HepG2 (cell line): ENCODE results near the gene CERS5. TPM values are rescaled to one million over a fixed set of nuclear protein-coding genes. Genes with fewer than 3 reads are reported as not detected.

Experiments
- FLYWCH1 ChIP-seq: sonication (generic); formaldehyde crosslinking; IDR thresholded peaks from 2 replicates; pipeline ENCODE4 v1.8.1; 2023; ENCODE audit warnings: mild to moderate bottlenecking, missing genetic modification reagents
- KLF15 ChIP-seq: sonication (generic); formaldehyde crosslinking; IDR thresholded peaks from 2 replicates; pipeline ENCODE4 v1.8.1; 2023; ENCODE audit warnings: borderline replicate concordance, mild to moderate bottlenecking, inconsistent platforms, missing genetic modification reagents, mixed read lengths
- LCORL ChIP-seq, 2 experiments: fragments of 450-650 bp in 1 of 2; sonication (generic) in 1 of 2; formaldehyde crosslinking in 1 of 2; IDR thresholded peaks; 2 replicates each; pipeline versions ENCODE4 v1.5.0 to v1.6.1; 2017 to 2020; ENCODE audit warnings: antibody characterized with exemption in 1 of 2, missing genetic modification reagents in 1 of 2
- MYC ChIP-seq: sonication (generic); formaldehyde crosslinking; IDR thresholded peaks from 2 replicates; pipeline ENCODE4 v1.9.0; 2021; ENCODE audit warnings: missing genetic modification reagents, borderline replicate concordance
- SCMH1 ChIP-seq: sonication (generic); formaldehyde crosslinking; IDR thresholded peaks from 2 replicates; pipeline ENCODE4 v1.9.0; 2021; ENCODE audit warnings: missing genetic modification reagents, mild to moderate bottlenecking, borderline replicate concordance
- SETDB1 ChIP-seq: sonication (generic); formaldehyde crosslinking; IDR thresholded peaks from 2 replicates; pipeline ENCODE4 v1.5.1; 2020; ENCODE audit warnings: missing genetic modification reagents, mild to moderate bottlenecking, borderline replicate concordance
- SRSF1 ChIP-seq: fragments of 200-400 bp; formaldehyde crosslinking; optimal IDR thresholded peaks from 2 replicates; pipeline ENCODE3; 2017; ENCODE audit warnings: mild to moderate bottlenecking, low read depth, low read length, moderate library complexity
- SRY ChIP-seq: sonication (generic); formaldehyde crosslinking; IDR thresholded peaks from 2 replicates; pipeline ENCODE4 v1.8.0; 2022; ENCODE audit warnings: mild to moderate bottlenecking, missing genetic modification reagents
- ZNF446 ChIP-seq: sonication (generic); formaldehyde crosslinking; IDR thresholded peaks from 2 replicates; pipeline ENCODE4 v1.5.0; 2020; ENCODE audit warnings: mild to moderate bottlenecking, missing genetic modification reagents
- ZNF619 ChIP-seq: sonication (generic); formaldehyde crosslinking; IDR thresholded peaks from 2 replicates; pipeline ENCODE4 v1.4.0; 2020; ENCODE audit warnings: mild to moderate bottlenecking, missing genetic modification reagents
- ZNF850 ChIP-seq: sonication (generic); formaldehyde crosslinking; conservative IDR thresholded peaks from 2 replicates; pipeline ENCODE4 v1.9.0; 2021; ENCODE audit warnings: mild to moderate bottlenecking, missing genetic modification reagents
- polyA plus RNA-seq, 8 experiments: library from polyadenylated mRNA; depleted of rRNA in 3 of 8; stranded (reverse) in 7 of 8; unstranded in 1 of 8; fragments of >200 nt; fragmentation: Illumina TruSeq in 4 of 8; extraction: Trizol in 4 of 8; gene quantifications; 2 replicates each; pipeline versions ENCODE4 v1.2.1 to v1.2.3, GENCODE V29; 2011 to 2016; ENCODE audit warnings: low read depth in 4 of 8, missing spikeins in 1 of 8, mixed read lengths in 1 of 8; ENCODE audit not compliant: insufficient read depth in 1 of 8
- total RNA-seq, 5 experiments: library from RNA; depleted of rRNA; stranded (reverse); fragments of >200 nt; fragmentation: Illumina TruSeq; extraction: Trizol; gene quantifications; 2 replicates each; pipeline ENCODE4 v1.2.3, GENCODE V29; 2016; ENCODE audit warnings: low read depth in 1 of 5
- TF ChIP-seq, protein P1 (sequence below): sonication (generic); formaldehyde crosslinking; IDR thresholded peaks from 2 replicates; pipeline ENCODE4 v1.4.0; 2020; ENCODE audit warnings: mild to moderate bottlenecking, missing genetic modification reagents
- TF ChIP-seq, protein P2 (sequence below): sonication (generic); formaldehyde crosslinking; IDR thresholded peaks from 2 replicates; pipeline ENCODE4 v1.4.0; 2020; ENCODE audit warnings: mild to moderate bottlenecking, missing genetic modification reagents
- TF ChIP-seq, protein P3 (sequence below): sonication (generic); formaldehyde crosslinking; IDR thresholded peaks from 2 replicates; pipeline ENCODE4 v1.4.0; 2020; ENCODE audit warnings: missing genetic modification reagents
- TF ChIP-seq, protein P4 (sequence below): IDR thresholded peaks from 2 replicates; pipeline ENCODE4 v1.6.1; 2016; ENCODE audit warnings: low read depth, missing genetic modification reagents, missing compliant biosample characterization
- TF ChIP-seq, protein P5 (sequence below): sonication (generic); formaldehyde crosslinking; IDR thresholded peaks from 2 replicates; pipeline ENCODE4 v1.8.0; 2022; ENCODE audit warnings: mild to moderate bottlenecking, missing genetic modification reagents; ENCODE audit not compliant: insufficient replicate concordance

The CERS5 gene
- total and polyA plus RNA-seq, 2 of the 13 experiments (the other 11 are each of a cell fraction or from before 2014, with no cell fraction given), result 22.3 to 48.8 TPM

DNA sequence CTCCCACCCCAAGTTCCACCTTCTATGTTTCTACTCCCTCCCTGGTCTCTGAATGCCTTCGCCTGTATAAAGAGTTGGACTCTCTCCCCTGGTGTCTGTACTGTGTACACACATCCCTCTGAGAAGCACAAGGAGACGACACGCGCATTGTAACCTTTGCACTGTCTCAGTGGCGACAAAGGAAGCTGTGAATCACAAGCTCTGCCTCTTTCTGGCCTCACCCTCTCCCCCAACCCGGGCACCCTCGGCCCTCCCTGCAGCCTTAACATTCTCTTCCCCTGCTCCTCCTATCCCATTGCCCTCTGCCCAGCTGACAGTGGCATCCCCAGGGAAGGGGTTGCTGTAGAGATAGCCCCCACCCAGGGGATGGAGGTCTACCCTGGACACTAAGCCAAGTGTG, 84.5 kb downstream of the CERS5 start (continued):
- TF ChIP-seq, protein P1, sequence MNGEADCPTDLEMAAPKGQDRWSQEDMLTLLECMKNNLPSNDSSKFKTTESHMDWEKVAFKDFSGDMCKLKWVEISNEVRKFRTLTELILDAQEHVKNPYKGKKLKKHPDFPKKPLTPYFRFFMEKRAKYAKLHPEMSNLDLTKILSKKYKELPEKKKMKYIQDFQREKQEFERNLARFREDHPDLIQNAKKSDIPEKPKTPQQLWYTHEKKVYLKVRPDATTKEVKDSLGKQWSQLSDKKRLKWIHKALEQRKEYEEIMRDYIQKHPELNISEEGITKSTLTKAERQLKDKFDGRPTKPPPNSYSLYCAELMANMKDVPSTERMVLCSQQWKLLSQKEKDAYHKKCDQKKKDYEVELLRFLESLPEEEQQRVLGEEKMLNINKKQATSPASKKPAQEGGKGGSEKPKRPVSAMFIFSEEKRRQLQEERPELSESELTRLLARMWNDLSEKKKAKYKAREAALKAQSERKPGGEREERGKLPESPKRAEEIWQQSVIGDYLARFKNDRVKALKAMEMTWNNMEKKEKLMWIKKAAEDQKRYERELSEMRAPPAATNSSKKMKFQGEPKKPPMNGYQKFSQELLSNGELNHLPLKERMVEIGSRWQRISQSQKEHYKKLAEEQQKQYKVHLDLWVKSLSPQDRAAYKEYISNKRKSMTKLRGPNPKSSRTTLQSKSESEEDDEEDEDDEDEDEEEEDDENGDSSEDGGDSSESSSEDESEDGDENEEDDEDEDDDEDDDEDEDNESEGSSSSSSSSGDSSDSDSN (CRISPR knock-in tag), result 0 out of 2 replicates have a peak, but pooled peaks have one; percentile 20
- TF ChIP-seq, protein P2, sequence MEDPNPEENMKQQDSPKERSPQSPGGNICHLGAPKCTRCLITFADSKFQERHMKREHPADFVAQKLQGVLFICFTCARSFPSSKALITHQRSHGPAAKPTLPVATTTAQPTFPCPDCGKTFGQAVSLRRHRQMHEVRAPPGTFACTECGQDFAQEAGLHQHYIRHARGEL, result no peak
- TF ChIP-seq, protein P3, sequence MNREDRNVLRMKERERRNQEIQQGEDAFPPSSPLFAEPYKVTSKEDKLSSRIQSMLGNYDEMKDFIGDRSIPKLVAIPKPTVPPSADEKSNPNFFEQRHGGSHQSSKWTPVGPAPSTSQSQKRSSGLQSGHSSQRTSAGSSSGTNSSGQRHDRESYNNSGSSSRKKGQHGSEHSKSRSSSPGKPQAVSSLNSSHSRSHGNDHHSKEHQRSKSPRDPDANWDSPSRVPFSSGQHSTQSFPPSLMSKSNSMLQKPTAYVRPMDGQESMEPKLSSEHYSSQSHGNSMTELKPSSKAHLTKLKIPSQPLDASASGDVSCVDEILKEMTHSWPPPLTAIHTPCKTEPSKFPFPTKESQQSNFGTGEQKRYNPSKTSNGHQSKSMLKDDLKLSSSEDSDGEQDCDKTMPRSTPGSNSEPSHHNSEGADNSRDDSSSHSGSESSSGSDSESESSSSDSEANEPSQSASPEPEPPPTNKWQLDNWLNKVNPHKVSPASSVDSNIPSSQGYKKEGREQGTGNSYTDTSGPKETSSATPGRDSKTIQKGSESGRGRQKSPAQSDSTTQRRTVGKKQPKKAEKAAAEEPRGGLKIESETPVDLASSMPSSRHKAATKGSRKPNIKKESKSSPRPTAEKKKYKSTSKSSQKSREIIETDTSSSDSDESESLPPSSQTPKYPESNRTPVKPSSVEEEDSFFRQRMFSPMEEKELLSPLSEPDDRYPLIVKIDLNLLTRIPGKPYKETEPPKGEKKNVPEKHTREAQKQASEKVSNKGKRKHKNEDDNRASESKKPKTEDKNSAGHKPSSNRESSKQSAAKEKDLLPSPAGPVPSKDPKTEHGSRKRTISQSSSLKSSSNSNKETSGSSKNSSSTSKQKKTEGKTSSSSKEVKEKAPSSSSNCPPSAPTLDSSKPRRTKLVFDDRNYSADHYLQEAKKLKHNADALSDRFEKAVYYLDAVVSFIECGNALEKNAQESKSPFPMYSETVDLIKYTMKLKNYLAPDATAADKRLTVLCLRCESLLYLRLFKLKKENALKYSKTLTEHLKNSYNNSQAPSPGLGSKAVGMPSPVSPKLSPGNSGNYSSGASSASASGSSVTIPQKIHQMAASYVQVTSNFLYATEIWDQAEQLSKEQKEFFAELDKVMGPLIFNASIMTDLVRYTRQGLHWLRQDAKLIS (CRISPR knock-in tag), result no peak
- TF ChIP-seq ZNF850 (CRISPR knock-in tag) (no peak), FLYWCH1 (CRISPR knock-in tag) (no peak), MYC (CRISPR knock-in tag) (peak; percentile 42; the same call in 1 of the 2 replicates), SCMH1 (CRISPR knock-in tag) (no peak), SRSF1 (no peak), KLF15 (no peak), LCORL (IDR thresholded peaks at IDR 0.05) (no peak), LCORL (CRISPR knock-in tag; IDR thresholded peaks at IDR 0.05) (0 out of 2 replicates have a peak, but pooled peaks have one; percentile 47), ZNF446 (no peak), SRY (no peak), ZNF619 (no peak), SETDB1 (CRISPR knock-in tag) (no peak)
- TF ChIP-seq, protein P4, sequence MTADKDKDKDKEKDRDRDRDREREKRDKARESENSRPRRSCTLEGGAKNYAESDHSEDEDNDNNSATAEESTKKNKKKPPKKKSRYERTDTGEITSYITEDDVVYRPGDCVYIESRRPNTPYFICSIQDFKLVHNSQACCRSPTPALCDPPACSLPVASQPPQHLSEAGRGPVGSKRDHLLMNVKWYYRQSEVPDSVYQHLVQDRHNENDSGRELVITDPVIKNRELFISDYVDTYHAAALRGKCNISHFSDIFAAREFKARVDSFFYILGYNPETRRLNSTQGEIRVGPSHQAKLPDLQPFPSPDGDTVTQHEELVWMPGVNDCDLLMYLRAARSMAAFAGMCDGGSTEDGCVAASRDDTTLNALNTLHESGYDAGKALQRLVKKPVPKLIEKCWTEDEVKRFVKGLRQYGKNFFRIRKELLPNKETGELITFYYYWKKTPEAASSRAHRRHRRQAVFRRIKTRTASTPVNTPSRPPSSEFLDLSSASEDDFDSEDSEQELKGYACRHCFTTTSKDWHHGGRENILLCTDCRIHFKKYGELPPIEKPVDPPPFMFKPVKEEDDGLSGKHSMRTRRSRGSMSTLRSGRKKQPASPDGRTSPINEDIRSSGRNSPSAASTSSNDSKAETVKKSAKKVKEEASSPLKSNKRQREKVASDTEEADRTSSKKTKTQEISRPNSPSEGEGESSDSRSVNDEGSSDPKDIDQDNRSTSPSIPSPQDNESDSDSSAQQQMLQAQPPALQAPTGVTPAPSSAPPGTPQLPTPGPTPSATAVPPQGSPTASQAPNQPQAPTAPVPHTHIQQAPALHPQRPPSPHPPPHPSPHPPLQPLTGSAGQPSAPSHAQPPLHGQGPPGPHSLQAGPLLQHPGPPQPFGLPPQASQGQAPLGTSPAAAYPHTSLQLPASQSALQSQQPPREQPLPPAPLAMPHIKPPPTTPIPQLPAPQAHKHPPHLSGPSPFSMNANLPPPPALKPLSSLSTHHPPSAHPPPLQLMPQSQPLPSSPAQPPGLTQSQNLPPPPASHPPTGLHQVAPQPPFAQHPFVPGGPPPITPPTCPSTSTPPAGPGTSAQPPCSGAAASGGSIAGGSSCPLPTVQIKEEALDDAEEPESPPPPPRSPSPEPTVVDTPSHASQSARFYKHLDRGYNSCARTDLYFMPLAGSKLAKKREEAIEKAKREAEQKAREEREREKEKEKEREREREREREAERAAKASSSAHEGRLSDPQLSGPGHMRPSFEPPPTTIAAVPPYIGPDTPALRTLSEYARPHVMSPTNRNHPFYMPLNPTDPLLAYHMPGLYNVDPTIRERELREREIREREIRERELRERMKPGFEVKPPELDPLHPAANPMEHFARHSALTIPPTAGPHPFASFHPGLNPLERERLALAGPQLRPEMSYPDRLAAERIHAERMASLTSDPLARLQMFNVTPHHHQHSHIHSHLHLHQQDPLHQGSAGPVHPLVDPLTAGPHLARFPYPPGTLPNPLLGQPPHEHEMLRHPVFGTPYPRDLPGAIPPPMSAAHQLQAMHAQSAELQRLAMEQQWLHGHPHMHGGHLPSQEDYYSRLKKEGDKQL (CRISPR knock-in tag), result no peak; the same call in 1 of the 2 replicates
- TF ChIP-seq, protein P5, sequence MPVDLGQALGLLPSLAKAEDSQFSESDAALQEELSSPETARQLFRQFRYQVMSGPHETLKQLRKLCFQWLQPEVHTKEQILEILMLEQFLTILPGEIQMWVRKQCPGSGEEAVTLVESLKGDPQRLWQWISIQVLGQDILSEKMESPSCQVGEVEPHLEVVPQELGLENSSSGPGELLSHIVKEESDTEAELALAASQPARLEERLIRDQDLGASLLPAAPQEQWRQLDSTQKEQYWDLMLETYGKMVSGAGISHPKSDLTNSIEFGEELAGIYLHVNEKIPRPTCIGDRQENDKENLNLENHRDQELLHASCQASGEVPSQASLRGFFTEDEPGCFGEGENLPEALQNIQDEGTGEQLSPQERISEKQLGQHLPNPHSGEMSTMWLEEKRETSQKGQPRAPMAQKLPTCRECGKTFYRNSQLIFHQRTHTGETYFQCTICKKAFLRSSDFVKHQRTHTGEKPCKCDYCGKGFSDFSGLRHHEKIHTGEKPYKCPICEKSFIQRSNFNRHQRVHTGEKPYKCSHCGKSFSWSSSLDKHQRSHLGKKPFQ (CRISPR knock-in tag), result no peak
